ELR (cell line): Measurements from ENCODE around the gene PTPRJ.

Experiments
- DNase-seq: peaks from one replicate; pipeline ENCODE4 v3.0.0-alpha.2; 2015; ENCODE audit warnings: low read depth

The PTPRJ gene

DNA sequence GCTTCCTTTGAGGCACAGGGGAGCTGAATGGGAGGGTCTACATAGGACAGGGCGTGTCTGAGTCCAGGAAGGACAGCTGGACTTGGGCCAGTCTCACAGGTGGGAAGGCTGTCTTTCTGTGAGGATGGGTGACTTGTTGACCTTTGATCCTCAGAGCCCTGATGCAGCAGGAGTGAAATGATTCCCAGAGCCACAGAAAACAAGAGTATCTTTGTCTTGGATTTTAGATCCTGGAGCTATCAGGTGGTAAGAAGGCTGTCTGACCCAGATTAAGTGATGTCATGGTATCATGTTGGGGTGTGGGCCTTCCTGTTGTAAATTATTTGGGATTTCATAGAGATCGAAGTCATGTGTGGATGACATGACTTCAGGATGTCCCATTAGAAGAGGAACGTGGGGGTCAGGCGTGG lies 15.0 kb downstream of the PTPRJ start:
- no peak for DNase-seq

DNA sequence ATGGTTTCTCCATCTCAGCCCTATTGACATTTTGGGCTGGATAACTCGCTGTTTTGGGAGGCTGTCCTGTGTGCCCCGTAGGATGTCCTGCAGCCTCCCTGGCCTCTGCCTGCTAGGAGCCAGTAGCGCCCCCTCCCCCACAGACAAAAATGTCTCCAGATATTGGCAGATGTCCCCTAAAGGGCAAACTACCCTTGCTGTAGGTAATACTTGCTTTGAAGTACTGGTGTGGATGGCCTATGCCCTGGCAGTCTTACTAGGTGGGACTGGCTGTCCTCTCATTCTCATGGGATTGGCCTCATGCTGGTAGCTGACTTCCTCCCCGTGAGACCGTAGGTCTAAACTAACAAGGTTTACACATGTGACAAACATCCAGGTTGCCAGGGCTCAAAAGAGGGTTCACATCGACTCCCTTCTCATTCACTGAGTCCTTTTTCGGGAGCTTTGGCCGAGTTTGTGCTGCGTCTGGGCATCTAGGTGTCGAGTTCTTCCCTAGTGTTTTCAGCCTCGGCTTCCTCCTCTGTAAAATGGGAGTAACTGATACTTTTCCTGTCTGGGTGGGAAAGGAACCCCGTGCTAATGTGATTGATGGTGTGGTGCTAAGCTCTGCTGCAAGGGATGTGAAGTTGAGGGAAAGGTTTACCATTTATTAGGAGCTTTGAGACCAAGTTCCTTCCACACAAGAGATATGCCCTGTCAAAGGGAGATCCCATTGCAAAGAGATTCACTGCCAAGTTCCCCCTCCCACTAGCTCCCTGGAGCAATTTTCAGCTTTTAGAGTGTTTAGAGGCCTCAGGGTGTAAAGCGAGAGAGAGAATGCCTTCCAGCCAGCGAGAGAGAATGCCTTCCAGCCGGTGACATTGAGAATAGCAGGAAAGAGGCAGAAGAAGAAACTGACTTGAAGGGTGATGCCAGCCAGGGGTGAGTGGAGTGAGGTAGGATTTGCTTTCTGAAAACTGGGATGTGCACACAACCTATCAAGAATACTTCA lies 17.0 kb downstream of the PTPRJ start:
- DNase-seq: no peak

DNA sequence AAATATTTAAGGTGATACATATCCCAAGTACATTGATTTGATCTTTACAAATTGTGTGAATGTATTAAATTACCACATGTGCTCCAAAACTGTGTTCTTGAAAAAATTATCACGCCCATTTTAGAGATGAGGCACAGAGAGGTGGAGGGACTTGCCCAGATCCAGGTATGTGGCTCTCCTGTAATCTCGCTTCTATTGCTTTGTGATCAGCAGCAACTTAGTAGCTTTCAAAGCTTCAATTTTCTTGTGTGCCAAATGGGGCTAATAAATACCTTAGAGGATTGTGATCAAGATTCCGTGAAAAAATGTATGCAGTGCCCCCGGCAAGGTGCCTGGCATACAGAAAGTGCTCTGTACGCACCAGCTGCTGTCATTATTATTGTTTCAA lies 18.0 kb downstream of the PTPRJ start:
- DNase-seq: no peak

DNA sequence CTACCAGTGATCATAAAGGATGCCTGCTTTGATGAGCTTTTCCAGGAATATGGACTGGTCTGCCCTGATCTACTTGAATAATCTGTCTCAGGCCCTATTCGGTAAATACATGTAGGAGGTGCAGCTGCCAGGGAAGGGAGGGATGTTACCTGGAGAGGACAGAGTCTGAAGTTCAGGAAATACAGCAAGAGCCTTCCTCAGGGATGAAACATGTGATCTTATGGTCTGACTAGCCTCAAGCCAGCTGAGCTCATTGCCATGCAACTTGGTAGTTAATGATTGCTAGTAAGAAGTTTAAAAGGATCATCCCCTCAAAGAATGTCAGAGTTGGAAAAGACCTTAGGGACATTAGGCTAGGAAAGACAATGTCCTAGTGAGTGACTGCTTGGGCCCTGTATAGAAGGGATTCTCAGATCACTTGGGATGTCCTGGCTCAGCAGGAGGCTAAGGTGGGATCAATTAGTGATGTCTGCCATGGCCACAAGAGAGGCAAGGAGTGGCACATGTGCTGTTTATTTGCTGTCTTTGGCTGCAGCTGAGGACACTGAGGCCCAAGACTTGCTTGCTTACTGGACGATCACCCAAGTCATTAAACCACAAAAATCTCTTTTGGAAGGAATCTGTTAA lies 18.5 kb downstream of the PTPRJ start:
- DNase-seq: no peak

DNA sequence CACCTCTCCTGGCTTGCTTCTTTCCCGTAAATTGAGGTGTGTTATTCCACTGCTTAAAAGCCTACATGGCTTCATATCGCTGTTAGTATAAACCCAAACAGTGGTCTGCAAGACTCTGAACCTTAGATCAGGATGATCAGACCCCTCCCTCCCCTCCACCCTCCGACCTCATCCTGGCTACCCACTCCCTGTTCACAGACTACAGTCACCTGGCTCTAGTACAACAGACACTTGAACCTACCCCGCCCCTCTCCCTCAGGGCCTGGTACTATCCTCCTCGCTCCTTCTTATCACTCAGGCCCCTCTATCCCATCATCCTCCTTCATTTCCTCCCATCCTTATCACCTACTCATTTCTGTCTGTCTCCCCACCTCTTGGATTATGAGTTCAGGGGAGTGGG lies 20.1 kb downstream of the PTPRJ start:
- DNase-seq: no peak

DNA sequence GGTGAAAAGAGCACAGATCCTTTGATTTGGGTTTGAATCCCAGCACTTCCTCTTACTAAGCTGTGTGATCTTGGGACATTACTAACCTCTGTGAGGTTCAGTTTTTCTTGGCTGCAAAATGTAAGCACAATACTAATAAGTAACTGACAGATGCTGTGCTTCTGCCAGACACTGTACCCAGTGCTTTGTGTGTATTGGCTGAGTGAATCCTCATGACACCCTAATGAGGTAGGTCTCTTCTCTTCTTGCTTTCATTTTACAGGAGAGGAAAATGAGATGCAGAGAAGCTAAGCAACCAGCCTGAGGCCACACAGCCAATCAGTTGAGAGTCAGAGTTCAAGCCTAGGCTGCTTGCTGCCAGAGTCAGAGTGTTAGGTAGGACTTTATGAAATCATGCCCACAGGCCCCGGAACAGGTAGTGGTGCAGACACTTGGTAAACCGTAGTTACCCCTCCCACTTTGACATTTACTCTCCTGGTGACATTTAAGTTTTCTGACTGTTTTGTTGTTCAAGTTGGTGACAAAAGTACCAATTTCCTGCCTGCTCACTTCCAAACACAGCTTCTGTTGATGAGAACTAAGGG lies 21.2 kb downstream of the PTPRJ start:
- peak; percentile 20 for DNase-seq

DNA sequence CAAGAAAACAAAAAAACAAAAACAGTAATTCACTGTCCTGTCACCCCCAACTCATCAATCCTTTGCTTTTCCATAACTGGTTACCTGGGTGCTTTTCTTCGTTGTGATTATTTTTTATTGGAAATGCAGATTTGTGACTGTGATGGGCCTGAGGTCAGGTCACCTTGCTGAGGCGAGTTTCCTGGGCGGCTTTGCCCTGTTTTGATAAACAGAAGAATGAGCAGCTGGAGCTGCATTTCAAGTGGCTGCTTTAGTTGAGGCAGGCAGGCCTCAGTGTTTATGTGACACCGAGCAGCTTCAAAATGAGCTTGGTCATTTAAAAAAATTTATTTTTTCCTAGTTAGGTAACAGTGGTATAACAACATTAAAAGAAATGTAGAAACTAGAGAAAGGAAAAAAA lies 22.2 kb downstream of the PTPRJ start:
- DNase-seq: no peak

DNA sequence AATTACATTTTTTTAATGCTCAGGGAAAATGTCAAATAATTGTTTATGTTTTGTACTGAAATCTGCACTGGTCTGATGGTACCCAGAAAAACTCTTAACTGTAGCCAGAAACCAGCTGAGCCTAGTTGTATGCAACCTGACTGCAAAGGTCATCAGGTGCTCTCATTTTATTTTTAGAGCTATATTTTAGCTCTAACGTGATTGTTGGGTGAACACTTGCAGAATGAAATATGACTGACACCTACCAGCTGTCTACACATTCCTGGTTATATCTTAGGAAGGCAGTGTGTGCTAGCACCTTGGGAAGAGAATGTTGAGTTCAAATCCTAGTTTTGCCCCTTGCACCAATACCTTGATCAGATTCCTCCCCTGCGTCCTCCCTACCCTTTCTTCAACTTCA lies 23.6 kb downstream of the PTPRJ start:
- no peak for DNase-seq

DNA sequence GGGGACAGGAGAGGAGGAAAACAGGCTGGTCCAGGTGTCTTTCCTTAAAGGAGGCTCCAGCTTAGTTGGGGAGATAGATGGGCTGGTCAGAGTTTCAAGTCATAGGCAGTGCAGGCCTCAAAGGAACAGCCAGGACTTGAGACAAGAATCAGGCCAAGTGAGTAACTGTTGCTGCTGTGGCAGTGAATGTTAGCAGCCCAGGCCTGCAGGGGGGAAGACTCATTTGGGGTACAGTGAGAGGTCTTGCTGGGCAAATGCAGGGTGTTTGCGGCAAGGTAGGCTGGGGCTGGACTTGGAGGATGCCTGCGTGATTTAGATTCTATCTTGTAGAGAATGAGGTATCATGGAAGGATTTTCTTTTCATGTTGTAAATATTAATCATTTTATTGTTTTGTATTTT lies 24.1 kb downstream of the PTPRJ start:
- DNase-seq: no peak

DNA sequence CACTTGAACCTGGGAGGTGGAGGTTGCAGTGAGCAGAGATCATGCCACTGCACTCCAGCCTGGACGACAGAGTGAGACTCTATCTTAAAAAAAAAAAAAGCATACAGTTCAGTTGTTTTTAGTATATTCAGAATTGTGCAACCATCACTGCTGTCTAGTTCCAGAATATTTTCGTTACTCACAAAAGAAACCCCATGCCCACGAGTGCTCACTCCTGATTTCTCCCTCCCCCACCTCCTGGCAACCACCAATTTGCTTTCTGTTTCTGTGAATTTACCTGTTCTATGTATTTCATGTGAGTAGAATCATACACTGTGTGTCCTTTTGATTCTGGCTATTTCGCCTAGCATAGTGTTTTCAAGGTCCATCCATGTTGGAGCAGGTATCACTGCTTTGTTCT lies 24.8 kb downstream of the PTPRJ start:
- DNase-seq: no peak

DNA sequence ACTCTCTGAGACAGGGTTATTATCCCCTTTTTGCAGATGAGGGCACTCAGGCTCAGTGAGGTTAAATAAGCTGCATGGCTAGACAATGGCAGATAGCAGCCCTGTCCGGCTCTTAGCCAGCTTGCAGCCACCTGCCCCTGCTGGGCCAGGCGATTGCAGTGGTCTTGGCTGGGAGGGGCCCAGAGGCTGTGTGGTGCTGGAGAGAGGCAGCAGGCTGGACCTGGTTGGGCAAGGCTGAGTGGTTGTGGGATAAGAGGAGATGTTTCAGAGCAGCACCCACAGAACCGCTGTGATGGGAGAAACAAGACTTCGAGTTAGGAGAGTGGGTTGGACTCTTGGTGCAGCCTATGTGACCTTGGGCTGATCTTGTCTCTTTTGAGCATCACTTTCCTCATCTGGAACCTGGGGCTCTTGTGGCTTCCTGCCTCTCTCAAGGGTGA lies 25.5 kb downstream of the PTPRJ start:
- DNase-seq: no peak

DNA sequence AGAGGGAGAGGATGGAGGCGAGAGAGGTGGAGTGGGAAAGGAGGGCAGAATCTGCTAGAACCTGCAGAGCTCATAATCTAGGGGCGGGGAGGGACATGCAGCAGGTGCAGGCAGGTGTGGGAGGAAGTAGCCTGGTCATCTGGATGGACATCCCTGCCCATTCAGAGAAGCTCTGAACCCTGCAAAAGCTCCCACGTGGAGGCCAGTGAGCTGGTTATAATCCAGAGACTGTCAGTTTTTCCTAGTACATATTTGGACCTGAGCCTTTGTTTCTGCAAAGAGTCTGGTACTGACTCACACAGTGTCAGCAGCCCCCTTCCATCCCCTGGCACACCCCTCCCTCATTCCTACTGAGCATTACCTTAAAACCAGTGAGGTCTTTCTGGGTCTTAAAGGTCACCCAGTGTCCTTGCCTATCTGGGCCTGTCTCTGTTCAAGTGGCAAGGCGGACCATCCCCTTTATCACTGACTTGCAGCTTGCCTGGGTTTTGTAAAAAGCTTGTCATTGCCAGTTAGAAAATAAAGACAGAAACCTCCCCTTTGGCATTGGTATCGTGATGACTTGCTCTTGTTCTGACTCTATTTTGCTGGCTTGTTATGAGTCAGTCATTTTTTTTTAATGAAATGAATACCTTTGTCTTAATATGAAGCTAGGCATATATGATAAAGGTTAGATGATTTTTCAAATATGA lies 26.1 kb downstream of the PTPRJ start:
- DNase-seq: peak; percentile 78

DNA sequence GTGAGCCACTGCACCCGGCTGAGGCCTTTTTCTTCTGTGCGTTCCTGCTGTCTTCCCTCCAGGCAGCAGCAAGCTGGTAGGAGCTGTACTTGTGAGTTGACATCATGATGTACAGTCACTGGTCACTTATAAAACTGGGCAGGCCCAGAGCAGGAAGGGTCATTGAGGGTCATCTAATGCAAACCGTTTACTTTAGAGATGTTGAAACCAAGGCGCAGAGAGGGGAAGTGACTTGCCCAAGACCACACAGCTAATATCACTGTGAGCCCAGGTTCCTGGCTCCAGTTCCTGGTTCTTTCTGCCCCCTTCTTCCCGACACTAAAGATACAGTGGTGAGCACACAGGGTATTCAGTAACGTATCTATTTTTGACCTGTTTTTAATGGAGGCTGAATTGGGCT lies 27.3 kb downstream of the PTPRJ start:
- peak; percentile 19 for DNase-seq

DNA sequence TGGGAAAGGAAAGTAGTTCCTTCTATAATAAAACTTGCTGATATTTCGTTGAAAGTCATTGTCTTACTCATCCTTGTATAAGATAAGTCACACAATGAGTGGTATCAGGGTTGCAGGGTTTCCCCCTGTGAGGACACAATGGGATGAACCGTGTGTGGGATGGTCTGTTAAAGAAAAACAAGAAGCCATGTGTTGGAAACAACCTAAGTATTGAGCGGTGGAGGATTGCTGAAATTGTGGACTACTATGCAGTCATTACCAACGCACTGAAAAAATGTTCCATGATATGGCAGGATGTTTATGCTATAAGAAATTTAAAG lies 28.6 kb downstream of the PTPRJ start:
- peak; percentile 40 for DNase-seq

DNA sequence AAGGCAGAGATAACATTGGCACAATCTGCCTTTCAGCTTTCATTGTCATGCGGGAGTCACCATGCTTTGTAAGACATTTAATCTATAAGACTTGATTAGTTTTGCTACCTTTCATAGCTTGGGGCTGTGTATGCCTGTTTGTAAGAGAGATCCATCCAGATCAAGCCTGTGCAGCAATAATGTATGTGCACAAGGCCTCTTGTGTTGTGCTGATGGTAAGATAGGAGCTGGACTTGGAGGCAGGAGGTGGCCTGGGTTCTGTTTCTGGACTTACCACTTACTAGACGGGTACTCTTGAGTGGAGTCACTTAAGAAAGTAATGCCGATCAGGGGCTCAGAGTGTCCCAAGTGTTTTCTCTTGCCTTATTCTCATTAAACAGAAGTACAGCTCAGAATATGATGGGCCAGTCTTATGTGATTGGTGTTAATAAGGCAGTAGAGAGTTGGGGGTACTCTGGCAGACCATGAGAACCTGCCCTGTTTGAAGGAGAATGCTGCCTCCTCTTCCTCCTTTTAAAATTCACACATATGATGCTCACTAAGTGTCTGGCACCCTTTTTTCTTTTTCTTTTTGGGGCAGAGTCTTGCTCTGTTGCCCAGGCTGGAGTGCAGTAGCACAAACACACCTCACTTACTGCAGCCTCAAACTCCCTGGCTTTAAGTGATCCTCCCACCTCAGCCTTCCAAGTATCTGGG lies 30.9 kb downstream of the PTPRJ start:
- no peak for DNase-seq

DNA sequence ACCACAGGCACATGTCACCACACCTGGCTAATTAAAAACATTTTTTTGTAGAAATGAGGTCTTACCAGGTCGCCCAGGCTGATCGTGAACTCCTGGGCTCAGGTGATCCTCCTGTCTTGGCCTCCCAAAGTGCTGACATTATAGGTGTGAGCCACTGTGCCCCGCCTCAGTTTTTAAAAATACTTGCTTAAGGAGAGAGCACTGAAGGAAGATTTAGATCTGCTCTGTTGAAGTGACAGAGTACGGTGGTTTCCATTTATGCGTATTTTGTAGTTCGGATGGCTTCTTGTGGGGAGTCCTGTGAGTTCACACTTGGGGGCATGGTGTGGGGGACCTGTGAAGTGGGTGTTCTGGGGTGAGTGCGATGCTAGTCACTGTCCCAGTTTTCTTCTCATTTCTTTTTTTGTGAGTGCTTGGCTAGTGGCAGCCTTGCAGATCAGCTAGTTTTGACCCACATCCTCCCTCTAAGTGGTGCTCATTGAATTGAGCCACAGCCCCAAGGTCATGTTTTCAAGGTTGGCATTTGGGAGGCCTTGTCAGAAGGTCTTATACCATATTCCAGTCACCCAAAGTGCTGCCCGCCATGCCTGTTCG lies 31.5 kb downstream of the PTPRJ start:
- DNase-seq: no peak

DNA sequence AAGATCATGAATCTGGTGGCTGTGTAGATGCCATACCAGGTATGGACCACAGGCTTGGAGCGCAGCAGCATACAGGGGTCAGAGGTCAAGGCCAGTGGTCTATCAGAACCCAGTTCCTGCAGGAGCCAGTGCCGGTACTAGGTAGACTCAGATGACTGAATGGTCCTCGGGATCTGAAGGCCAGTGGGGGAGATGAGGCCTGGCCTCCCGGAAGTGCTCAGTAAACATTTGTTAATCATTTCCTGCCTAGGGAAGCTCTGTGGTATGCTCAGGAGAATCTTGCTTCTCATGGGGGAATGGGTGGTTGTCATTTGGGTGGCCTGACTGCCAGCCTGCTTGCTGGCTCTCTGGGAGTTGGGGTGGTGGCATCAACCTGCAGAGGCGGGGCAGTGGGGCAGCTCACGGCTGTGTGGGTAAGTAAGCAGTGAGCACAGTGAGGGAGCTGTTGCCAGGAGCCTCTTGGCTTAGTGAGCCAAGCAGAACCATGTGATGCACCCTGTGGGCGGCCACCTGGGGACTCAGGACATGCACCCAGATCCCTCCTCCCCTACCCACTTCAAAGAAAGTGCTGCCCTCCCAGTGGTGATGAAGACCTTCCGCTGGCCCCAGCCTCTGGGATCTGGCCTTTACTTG lies 33.0 kb downstream of the PTPRJ start:
- DNase-seq: peak; percentile 87

DNA sequence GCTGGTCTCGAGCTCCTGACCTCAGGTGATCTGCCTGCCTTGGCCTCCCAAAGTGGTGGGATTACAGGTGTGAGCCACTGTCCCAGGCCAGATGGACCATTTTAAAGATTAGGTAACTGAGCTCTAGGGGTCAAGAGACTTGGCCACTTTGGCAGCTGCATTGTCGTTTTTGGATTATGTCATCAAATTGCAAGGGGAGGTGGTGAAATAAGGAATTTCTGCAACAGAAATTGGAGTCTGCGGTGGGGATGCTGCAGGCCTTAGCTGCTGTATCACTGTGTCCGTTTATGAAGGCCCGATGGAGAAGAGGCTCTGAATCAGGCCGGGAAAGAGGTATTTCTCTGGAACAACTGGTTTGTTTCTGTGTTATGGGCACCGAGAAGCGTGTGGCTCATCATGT lies 34.6 kb downstream of the PTPRJ start:
- DNase-seq: no peak

DNA sequence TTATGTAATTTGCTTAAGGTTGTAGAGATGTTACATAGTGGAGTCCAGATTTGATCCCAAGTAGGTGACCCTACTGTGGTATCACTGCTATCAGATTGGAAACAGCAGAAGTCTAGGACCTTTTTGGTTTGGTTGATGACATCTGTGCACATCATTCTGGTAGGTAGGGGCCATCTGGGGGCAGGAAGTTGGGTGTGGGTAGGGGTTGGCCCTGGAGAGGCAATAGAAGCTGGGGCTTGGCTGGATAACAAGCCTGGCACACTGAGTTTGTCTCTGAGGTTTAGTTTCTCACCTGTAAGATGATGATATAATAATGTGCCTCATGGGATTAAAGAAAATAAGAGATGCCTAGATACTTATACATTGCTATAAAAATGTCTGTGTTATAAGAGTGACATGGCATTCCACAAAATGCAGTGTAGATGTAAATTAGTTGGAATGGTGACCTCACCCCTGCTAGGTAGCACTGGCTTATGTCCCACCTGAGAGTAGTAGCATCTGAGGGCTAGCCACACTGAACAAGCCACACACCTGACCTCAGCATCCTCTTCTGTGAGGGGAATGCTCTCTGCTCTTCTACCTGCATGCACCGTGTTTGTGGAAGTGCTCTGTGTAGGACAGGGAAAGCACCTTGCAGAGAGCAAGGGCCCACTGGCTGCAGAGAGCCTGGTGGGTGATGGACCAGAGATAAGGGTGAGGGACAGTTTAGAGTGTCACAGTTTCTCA lies 36.9 kb downstream of the PTPRJ start:
- no peak for DNase-seq

DNA sequence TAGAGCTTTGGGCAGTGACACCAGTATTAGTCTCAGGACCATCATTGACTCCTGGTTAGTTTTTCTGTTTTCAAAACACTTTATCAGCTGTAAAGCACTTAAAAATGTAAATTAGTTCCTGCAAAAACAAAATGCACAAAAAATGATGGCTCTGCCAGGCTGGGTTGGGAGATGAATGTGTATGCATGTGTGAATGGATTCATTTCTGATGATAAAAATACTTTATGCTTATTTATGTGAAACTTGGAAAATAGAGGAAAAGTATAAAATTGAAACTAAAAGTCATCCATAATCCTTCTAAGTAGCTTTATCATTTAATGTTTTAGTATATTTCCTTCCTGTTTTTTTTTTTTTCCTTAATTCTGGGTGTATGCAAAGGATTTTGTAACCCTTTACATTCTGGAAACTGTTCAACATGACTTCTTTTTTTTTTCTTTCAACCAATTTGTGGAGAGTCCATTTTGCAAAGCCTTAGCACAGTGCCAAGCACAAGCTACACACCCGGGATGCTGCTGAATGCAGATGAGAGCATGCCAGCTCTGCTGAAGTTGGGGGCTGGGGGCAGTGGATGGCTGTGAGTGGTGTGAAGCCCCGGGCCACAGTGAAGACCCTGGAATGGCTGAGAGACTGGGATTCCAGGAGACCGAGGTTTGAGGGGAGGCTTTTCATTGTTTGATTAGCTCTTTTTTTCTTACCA lies 37.6 kb downstream of the PTPRJ start:
- no peak for DNase-seq
